ENCODE measurements around the gene EMD. TPM values are rescaled to one million over a fixed set of nuclear protein-coding genes. Genes with fewer than 3 reads are reported as not detected.
A peak's percentile ranks its signal among the peaks of the same experiment; 100 is the strongest.

Gene EMD
- total and polyA plus RNA-seq, 2 of the 13 experiments (the other 11 are each of a cell fraction or from before 2014, with no cell fraction given): 14.5 to 14.9 TPM

- Histone ChIP-seq H3K27ac (ENCODE audit: extremely low read length, insufficient read depth, low read length) (peak within 1 kb of the TSS; percentile 52), H3K9me3 (ENCODE audit: low read length) (no peaks in the 10 kb centered on the region), H3K27me3 (ENCODE audit: control insufficient read depth in 1 of 2, insufficient read depth in 2 of 2, low read length in 2 of 2) (no peaks in the 10 kb centered on the region), H3K4me2 (ENCODE audit: low read depth, low read length) (peak within 1 kb of the TSS; percentile 84), H3K9ac (ENCODE audit: insufficient read depth, low read depth, low read length) (peak within 1 kb of the TSS; percentile 75), H3K79me2 (ENCODE audit: insufficient read depth, low read length) (no peaks in the 10 kb centered on the region), H3K36me3 (replicated peaks in 1 of 2; ENCODE audit: control insufficient read depth in 1 of 2, insufficient read depth in 2 of 2, low read length in 2 of 2) (0 out of 5 replicates have a peak, but pooled peaks cover 0 to 4% of the 10 kb centered on the region in 2 experiments), H3K4me3 (replicated peaks in 1 of 3; ENCODE audit: insufficient read depth in 1 of 3, low read depth in 2 of 3, low read length in 3 of 3) (peak within 1 kb of the TSS; percentile 43 to 74 (median 53)), H2AFZ (ENCODE audit: low read length) (no peak within 1 kb of the TSS), H4K20me1 (ENCODE audit: insufficient read depth, low read length) (no peaks in the 10 kb centered on the region), H3K4me1 (ENCODE audit: insufficient read depth, low read length) (peaks cover 25% of the 10 kb centered on the region)
- intact Hi-C loops (cut with micrococcal nuclease; ENCODE audit: unreplicated experiment) (no loop called here), in situ Hi-C loops (cut with HindIII; ENCODE audit: extremely low pct_ligation_motif_present, low pct_unique_long_range_greater_than_20kb) (loop anchor here (25.0 kb wide), 1 partner anchor 128 kb away; the partner anchor contains the start of genes G6PD and IKBKG)
- BruUV-seq (replicated peaks): no TSS peak
- DNase-seq (ENCODE audit: low spot score) (peak; percentile 83), FAIRE-seq (peak; percentile 85), ATAC-seq (peak; percentile 91)
- POLR2A ChIA-PET: interaction anchor here (1.0 to 4.9 kb wide), 6 partner anchors 10 to 133 kb away, joined by 3 to 75 read pairs (median 5); partner anchors contain the start of genes ATP6AP1, RPL10 and SLC10A3
- WGBS (ENCODE audit: low lambda C conversion rate): 36% methylated on average over 3 of the region's 26 CpGs
- CTCF ChIA-PET (ENCODE audit: low intra/inter-chr PET ratio, low total read pairs): no interaction called here
- TF ChIP-seq HIC2 (CRISPR knock-in tag; IDR thresholded peaks at IDR 0.05; ENCODE audit: low read depth) (no peak), CBX5 (CRISPR knock-in tag; IDR thresholded peaks at IDR 0.05; ENCODE audit: borderline replicate concordance) (no peak), E2F2 (CRISPR knock-in tag; IDR thresholded peaks at IDR 0.05; ENCODE audit: borderline replicate concordance) (no peak), ZNF431 (CRISPR knock-in tag; IDR thresholded peaks at IDR 0.05; ENCODE audit: borderline replicate concordance, low read depth) (no peak), CREB1 (IDR thresholded peaks at IDR 0.05) (no peak), CREB1 (CRISPR knock-in tag; IDR thresholded peaks at IDR 0.05) (no peak), HNRNPLL (IDR thresholded peaks at IDR 0.05; ENCODE audit: low read depth, low read length, poor library complexity, severe bottlenecking) (no peak), CERS6 (CRISPR knock-in tag; IDR thresholded peaks at IDR 0.05) (no peak), KAT7 (CRISPR knock-in tag; IDR thresholded peaks at IDR 0.05; ENCODE audit: borderline replicate concordance) (no peak), TARDBP (CRISPR knock-in tag; IDR thresholded peaks at IDR 0.05) (no peak), ZSCAN30 (CRISPR knock-in tag; IDR thresholded peaks at IDR 0.05) (no peak), RBM22 (optimal IDR thresholded peaks at IDR 0.05; ENCODE audit: low read length) (no peak)
- TF ChIP-seq, protein P1, sequence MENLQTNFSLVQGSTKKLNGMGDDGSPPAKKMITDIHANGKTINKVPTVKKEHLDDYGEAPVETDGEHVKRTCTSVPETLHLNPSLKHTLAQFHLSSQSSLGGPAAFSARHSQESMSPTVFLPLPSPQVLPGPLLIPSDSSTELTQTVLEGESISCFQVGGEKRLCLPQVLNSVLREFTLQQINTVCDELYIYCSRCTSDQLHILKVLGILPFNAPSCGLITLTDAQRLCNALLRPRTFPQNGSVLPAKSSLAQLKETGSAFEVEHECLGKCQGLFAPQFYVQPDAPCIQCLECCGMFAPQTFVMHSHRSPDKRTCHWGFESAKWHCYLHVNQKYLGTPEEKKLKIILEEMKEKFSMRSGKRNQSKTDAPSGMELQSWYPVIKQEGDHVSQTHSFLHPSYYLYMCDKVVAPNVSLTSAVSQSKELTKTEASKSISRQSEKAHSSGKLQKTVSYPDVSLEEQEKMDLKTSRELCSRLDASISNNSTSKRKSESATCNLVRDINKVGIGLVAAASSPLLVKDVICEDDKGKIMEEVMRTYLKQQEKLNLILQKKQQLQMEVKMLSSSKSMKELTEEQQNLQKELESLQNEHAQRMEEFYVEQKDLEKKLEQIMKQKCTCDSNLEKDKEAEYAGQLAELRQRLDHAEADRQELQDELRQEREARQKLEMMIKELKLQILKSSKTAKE (CRISPR knock-in tag; IDR thresholded peaks at IDR 0.05; ENCODE audit: borderline replicate concordance): no peak
- TF ChIP-seq, protein P2, sequence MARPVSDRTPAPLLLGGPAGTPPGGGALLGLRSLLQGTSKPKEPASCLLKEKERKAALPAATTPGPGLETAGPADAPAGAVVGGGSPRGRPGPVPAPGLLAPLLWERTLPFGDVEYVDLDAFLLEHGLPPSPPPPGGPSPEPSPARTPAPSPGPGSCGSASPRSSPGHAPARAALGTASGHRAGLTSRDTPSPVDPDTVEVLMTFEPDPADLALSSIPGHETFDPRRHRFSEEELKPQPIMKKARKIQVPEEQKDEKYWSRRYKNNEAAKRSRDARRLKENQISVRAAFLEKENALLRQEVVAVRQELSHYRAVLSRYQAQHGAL (CRISPR knock-in tag; IDR thresholded peaks at IDR 0.05; ENCODE audit: not compliant biosample characterization): no peak
Measured at GRCh38 chrX:154409222-154409871, 30.3 kb downstream of the EMD start, which contains the start of gene DNASE1L1. TSS of gene DNASE1L1 (minus strand) at chrX:154409254. CDS start at chrX:154405568, 3,686 bp downstream.
